ENCODE results near the gene TBC1D2. TPM values are rescaled to one million over a fixed set of nuclear protein-coding genes. Genes with fewer than 3 reads are reported as not detected.

The TBC1D2 gene
- total RNA-seq, 1 donor from 2014 or later, result 2.7 TPM

DNA sequence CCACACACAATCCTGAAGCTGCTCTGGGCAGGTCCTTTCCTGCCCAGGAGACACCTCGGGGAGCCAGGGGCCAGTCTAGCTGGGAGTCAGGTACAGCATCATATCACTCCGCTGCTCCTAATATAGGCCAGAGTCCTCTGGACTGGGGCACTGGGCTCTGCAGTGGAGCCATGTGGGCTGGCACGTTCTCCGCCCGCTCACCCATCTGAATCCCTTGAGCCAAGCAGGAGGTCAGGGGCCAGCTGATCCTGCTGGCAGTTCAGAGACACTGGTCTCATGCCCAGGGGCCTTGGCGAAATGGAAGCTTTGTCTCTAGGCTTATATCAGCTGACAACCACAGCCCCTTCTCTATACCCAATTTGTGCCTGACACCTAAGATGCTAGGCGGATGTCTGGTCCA lies 53.7 kb downstream of the TBC1D2 start:
- Mint-ChIP-seq H3K4me3 (no peak overlapping the region), H3K27me3 (no peaks in the 10 kb centered on the region), H3K9me3 (no peaks in the 10 kb centered on the region), H3K27ac (no peak overlapping the region), H3K36me3 (ENCODE audit: low read depth) (no peaks in the 10 kb centered on the region), H3K4me1 (peaks cover 17% of the 10 kb centered on the region)
- TF ChIP-seq, protein P1, sequence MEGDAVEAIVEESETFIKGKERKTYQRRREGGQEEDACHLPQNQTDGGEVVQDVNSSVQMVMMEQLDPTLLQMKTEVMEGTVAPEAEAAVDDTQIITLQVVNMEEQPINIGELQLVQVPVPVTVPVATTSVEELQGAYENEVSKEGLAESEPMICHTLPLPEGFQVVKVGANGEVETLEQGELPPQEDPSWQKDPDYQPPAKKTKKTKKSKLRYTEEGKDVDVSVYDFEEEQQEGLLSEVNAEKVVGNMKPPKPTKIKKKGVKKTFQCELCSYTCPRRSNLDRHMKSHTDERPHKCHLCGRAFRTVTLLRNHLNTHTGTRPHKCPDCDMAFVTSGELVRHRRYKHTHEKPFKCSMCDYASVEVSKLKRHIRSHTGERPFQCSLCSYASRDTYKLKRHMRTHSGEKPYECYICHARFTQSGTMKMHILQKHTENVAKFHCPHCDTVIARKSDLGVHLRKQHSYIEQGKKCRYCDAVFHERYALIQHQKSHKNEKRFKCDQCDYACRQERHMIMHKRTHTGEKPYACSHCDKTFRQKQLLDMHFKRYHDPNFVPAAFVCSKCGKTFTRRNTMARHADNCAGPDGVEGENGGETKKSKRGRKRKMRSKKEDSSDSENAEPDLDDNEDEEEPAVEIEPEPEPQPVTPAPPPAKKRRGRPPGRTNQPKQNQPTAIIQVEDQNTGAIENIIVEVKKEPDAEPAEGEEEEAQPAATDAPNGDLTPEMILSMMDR (IDR thresholded peaks at IDR 0.05), result no peak
- ChIA-PET POLR2A (interaction anchor here (1.3 kb wide), 1 partner anchor 99 kb away, joined by 3 read pairs; no protein-coding TSS in a partner anchor), CTCF (no interaction called here)
- DNase-seq (no peak), ATAC-seq (ENCODE audit: low read depth) (no peak)
- intact Hi-C loops (cut with micrococcal nuclease), result loop anchor here (1.0 kb wide), 1 partner anchor 279 kb away; the partner anchor contains the start of gene TRMO

DNA sequence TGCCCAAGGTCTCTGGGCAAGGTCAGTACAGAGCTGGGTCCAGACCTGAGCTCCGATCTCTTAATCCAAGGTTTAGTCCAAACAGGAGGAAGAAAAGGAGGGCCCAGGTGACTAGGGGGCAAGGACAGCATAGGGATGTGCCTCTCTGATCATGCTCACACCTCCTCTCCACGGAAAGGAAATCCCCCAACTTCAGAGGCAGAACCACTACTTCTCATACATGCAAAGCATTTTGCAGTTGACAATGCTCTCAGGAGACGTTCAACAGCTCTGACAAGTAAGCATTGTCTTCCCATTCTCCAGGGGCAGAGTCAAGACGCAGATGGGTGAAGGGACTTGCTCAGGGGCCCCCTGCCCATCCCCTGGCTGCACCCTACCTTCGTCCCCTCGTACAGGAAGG lies 54.3 kb downstream of the TBC1D2 start:
- Mint-ChIP-seq H3K27me3 (no peaks in the 10 kb centered on the region), H3K4me1 (peaks cover 13% of the 10 kb centered on the region), H3K36me3 (ENCODE audit: low read depth) (no peaks in the 10 kb centered on the region), H3K27ac (peak overlapping the region; percentile 44), H3K4me3 (no peak overlapping the region), H3K9me3 (no peaks in the 10 kb centered on the region)
- TF ChIP-seq, protein P1 (IDR thresholded peaks at IDR 0.05), result no peak
- CTCF ChIA-PET, result no interaction called here
- intact Hi-C loops (cut with micrococcal nuclease), result loop anchor here (1.0 kb wide), 1 partner anchor 279 kb away; the partner anchor contains the start of gene TRMO
- DNase-seq (no peak), ATAC-seq (ENCODE audit: low read depth) (peak; percentile 76)
- POLR2A ChIA-PET, result interaction anchor here (1.3 kb wide), 2 partner anchors 55 to 99 kb away, joined by 3 to 5 read pairs; partner anchors contain the start of gene TBC1D2

DNA sequence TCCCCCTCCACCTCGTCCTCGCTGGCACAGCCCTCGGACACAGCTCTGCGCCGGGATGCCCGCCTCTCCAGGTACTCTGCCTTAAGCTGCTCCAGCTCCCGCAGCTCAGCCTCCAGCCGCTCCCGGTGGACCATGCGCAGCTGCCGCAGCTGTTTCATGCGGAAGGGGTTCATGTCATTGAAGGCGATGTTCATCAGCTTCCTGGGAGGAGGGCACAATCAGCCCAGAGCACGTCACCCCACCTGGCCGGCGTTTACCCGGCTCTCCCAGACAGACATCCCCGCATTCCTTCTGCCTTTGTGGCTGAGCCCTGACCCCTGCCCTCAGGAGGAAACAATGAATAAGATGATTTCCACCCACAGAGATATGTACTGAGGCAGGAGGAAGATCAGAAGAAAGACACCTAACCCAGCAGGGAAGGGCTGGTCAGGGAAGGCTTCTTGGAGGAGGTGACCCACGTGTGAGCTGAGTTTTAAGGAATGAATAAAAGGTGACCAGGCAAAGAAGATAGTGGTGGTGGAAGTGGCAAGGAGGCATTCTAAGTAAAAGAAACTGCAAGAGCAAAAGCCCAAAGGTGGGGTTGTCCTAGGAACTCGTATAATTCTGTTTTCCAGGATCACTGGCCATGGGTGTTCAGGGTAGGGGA lies 55.9 kb downstream of the TBC1D2 start:
- DNase-seq (no peak), ATAC-seq (ENCODE audit: low read depth) (no peak)
- TF ChIP-seq, protein P1 (IDR thresholded peaks at IDR 0.05), result no peak
- Mint-ChIP-seq H3K27ac (no peak overlapping the region), H3K4me1 (peaks cover 9% of the 10 kb centered on the region), H3K27me3 (no peaks in the 10 kb centered on the region), H3K36me3 (ENCODE audit: low read depth) (no peaks in the 10 kb centered on the region), H3K4me3 (no peak overlapping the region), H3K9me3 (no peaks in the 10 kb centered on the region)
- POLR2A ChIA-PET, result no interaction called here
- intact Hi-C loops (cut with micrococcal nuclease), result no loop called here
- CTCF ChIA-PET, result no interaction called here

DNA sequence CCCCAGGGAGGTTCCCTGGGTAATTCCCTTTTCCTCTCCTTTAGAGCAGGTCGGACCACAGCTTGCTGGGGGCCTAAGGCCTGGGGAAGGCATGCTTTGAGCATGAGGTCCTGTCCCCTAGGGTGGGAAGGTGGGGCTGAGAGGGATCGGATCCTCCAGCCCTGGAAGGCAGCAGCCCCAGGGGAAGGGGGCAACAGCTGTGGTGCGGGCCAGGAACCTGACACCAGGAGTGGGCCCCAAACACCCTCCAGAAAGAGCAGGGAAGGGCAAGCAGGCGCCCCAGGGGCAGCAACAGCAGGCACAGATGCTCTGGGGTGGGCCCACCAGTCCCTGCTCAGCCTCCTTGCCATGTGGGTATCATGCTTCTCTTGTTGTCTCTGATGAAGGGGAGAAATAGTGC lies 59.8 kb downstream of the TBC1D2 start:
- TF ChIP-seq, protein P1 (IDR thresholded peaks at IDR 0.05), result no peak
- no peaks in the 10 kb centered on the region for H3K27me3 Mint-ChIP-seq
- no peak for DNase-seq
- POLR2A ChIA-PET, result interaction anchor here (1.5 kb wide), 1 partner anchor 61 kb away, joined by 3 read pairs; no protein-coding TSS in a partner anchor
- H3K27ac Mint-ChIP-seq, result no peak overlapping the region
- H3K4me1 Mint-ChIP-seq, result peaks cover 5% of the 10 kb centered on the region
- intact Hi-C loops (cut with micrococcal nuclease), result no loop called here
- CTCF ChIA-PET, result no interaction called here
- no peaks in the 10 kb centered on the region for H3K36me3 Mint-ChIP-seq (ENCODE audit: low read depth)
- ATAC-seq (ENCODE audit: low read depth), result no peak
- H3K4me3 Mint-ChIP-seq, result no peak overlapping the region
- H3K9me3 Mint-ChIP-seq, result no peaks in the 10 kb centered on the region

DNA sequence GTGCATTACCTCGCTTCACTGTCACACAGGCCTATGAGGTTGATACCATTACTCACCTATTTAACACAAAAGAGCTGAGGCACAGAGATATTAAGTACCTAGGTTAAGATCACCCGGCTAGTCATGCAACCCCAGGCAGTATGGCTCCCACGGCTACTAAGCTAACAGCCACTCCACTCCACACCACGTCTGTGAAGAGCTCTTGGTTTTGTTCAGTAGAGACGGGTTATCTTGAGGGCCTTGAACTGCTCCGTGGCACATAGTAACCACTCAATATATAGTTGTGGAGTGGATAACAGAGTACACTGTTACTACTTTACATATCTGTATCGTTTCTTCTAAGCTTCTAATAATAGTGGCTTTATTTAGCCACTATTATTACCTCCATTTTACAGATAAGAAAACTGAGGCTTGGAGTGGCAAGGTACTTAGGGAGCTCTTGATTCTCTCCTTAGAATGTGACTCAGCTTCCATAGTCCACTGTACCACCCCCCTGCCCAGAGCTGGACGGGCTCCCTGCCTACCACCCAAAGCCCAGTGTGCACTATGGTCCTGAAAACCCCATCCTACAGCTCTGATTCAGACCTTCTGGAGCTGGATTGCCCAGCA lies 62.0 kb downstream of the TBC1D2 start:
- H3K27me3 Mint-ChIP-seq, result no peaks in the 10 kb centered on the region
- no peaks in the 10 kb centered on the region for H3K36me3 Mint-ChIP-seq (ENCODE audit: low read depth)
- peaks cover 5% of the 10 kb centered on the region for H3K4me1 Mint-ChIP-seq
- intact Hi-C loops (cut with micrococcal nuclease), result loop anchor here (2.0 to 5.0 kb wide), 5 partner anchors 61 to 604 kb away; partner anchors contain the start of genes ANKS6, NANS, TBC1D2 and TRIM14
- POLR2A ChIA-PET, result interaction anchor here (0.7 to 1.5 kb wide), 4 partner anchors 63 to 271 kb away, joined by 3 to 10 read pairs (median 5); partner anchors contain the start of genes NANS, TBC1D2, TRIM14 and TRMO
- CTCF ChIA-PET, result interaction anchor here (0.6 to 1.5 kb wide), 2 partner anchors 123 to 158 kb away, joined by 4 read pairs; no protein-coding TSS in a partner anchor
- TF ChIP-seq, protein P1 (IDR thresholded peaks at IDR 0.05), result no peak
- no peak for DNase-seq
- peak overlapping the region; percentile 88 for H3K4me3 Mint-ChIP-seq
- ATAC-seq (ENCODE audit: low read depth), result no peak
- H3K27ac Mint-ChIP-seq, result no peak overlapping the region
- no peaks in the 10 kb centered on the region for H3K9me3 Mint-ChIP-seq
